ENCODE results near the gene FTO. TPM values are rescaled to one million over a fixed set of nuclear protein-coding genes. Genes with fewer than 3 reads are reported as not detected.

FTO gene
- total RNA-seq, 1 donor from 2014 or later, result 69.5 TPM

GRCh38 chr16:54125751-54126655 lies 422.0 kb downstream of the FTO start:
- intact Hi-C loops (cut with DNase I), result no loop called here
- DNase-seq (ENCODE audit: missing footprints) (no peak), ATAC-seq (no peak)

- no peak for DNase-seq (ENCODE audit: missing footprints)
- intact Hi-C loops (cut with DNase I), result no loop called here
- no peak for ATAC-seq
These were observed 423.0 kb downstream of the FTO start for GRCh38 chr16:54126907-54127306.

DNA sequence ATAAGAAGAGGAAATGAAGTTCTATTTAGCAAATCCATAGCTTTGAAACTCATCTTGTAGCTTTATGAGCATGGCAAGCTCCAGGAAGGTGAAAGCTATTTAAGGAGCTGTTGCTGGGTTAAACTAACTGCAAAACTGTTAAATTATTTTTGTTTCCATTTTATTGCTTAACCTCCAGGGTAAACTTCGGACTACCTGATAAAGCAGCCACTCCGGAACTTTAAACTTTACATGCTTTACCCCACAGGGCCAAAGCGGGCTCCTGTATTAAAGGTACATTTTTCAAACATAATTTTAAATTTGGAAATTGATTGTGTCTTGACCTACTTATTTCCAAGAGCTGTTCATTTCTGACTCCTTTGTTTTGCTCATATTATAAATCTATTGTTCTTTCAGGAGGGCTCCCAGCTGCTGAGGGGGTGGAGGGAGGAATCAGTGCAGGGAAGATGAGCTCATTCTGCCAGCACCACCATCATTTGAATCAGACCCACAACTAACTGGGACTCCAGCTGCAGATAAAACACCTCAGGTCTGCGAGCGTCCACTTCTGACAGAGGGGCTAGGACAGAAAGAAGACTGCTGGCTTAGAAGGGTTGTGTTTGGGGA lies 424.8 kb downstream of the FTO start:
- no peak for DNase-seq (ENCODE audit: missing footprints)
- no peak for ATAC-seq
- intact Hi-C loops (cut with DNase I), result no loop called here

DNA sequence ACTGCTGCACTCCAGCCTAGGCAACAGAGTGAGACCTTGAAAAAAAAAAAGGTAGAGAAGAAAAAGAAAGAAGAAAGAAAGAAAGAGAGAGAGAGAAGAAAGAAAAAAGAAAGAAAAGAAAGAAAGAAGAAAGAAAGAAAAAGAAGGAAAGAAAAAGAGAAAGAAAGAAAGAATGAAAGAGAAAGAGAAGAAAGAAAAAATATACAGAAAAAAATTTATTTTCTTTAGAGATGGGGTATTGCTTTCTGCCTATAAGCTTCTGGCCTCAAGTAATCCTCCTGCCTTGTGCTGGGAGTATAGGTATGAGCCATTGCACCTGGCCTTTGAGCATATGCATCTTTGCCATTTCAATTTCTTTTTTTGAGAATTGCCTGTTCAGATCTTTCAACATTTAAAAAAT lies 425.9 kb downstream of the FTO start:
- intact Hi-C loops (cut with DNase I), result no loop called here
- DNase-seq (ENCODE audit: missing footprints), result no peak

GRCh38 chr16:54135361-54136275 lies 431.7 kb downstream of the FTO start:
- DNase-seq (ENCODE audit: missing footprints) (no peak), ATAC-seq (no peak)
- intact Hi-C loops (cut with DNase I), result no loop called here

More for the DNA sequence above, 425.9 kb downstream of the FTO start:
- ATAC-seq, result no peak

DNA sequence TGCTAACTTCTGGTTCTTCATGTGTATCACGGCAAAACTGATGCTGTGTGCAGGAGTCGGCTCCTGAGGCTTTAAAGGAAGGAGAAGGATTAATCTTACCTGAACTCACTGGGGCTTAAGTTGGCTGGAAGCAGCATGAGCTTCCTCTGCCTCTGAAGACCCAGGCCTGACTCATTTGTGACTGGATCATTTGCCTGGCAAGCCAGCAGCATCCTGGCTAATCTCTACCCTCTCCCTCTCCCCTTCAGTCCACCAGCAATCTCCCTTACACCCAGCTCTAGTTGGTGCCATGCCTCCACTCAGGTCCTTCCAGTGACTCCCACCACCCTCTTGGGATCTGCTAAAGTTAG lies 432.3 kb downstream of the FTO start:
- DNase-seq (ENCODE audit: missing footprints) (no peak), ATAC-seq (no peak)
- intact Hi-C loops (cut with DNase I), result no loop called here

DNA sequence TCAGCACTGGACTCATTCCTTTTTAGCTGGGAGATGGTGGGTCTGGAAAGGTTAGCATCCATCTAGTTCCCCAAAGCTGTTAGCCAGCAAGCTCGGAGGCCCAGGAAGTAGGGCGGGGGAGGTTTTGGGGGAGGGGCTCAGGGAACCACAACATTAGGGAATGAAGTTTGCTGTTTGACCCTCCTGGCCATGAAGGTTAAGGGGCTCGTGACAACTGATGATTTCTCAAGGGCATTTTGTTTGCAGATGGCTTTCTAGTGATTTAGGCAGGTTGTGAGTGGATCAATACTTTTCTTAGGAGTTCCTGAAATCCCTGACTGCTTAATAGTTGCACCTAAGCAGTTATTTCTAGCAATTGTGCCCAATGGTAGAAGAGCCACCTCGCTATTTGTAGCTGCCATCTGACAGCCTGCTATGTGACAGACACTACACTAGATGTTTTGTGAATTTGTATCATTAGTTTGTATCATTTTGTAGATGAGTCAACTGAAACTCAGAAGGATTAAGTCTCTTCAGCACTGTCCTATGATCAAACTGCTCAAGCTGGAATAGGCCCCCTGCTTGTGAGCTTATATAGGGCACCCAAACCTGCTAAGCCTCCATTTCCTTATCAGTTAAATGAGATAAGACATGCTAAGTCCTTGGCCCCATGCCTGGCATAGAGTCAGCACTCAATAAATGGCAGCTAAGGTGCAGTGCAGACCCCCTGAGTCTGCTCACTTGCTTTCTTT lies 436.3 kb downstream of the FTO start:
- DNase-seq (ENCODE audit: missing footprints) (no peak), ATAC-seq (no peak)
- intact Hi-C loops (cut with DNase I), result no loop called here

DNA sequence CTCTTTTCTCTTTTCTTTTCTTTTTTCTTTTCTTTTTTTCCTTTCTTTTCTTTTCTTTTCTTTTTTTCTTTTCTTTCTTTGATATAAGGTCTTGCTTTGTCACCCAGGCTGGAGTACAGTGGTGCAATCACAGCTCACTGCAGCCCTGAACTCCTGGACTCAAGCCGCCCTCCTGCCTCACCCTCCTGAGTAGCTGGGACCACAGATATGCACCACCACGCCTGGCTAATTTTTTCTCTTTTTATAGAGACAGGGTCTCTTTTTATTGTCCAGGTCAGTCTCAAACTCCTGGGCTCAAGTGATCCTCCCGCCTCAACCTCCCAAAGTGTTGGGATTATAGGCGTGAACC lies 436.8 kb downstream of the FTO start:
- DNase-seq (ENCODE audit: missing footprints) (no peak), ATAC-seq (no peak)
- intact Hi-C loops (cut with DNase I), result no loop called here

DNA sequence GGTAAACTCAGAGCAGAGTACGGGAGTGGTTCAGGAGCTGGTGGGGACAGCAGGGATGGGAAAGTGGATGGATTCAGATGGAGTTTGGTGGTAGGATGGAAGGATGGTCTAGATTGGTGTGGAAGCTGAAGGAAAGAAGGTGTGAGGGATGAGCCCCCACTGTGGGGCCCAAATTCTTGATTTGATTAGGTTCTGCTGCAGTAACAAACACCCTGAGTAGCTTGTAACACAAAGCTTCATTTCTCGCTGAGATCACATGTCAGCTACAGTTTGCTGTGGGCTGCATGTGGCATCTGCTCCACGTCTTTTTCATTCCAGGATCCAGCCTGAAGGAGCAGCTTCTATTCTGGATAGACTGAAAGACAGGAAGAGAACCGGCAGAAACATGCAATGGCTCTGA lies 438.8 kb downstream of the FTO start:
- intact Hi-C loops (cut with DNase I), result no loop called here
- DNase-seq (ENCODE audit: missing footprints) (no peak), ATAC-seq (no peak)

DNA sequence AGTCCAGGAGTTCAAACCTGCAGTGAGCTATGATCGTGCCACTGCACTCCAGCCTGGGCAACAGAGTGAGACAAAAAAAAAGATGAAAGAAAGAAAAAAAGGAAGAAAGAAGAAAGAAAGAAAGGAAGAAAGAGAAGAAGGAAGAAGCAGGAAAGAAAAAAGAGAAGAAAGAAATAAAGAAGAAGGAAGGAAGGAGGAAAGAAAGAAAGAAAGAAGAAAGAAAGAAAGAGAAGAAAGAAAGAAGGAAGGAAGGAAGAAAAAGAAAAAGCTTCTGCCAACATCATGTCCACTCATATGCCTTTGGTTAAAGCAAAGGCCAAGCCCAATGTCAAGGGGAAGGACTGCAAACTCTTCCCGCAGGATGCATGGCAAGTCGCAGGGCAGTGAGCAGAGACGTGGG lies 439.5 kb downstream of the FTO start:
- intact Hi-C loops (cut with DNase I), result no loop called here
- no peak for DNase-seq (ENCODE audit: missing footprints)
- ATAC-seq, result no peak

DNA sequence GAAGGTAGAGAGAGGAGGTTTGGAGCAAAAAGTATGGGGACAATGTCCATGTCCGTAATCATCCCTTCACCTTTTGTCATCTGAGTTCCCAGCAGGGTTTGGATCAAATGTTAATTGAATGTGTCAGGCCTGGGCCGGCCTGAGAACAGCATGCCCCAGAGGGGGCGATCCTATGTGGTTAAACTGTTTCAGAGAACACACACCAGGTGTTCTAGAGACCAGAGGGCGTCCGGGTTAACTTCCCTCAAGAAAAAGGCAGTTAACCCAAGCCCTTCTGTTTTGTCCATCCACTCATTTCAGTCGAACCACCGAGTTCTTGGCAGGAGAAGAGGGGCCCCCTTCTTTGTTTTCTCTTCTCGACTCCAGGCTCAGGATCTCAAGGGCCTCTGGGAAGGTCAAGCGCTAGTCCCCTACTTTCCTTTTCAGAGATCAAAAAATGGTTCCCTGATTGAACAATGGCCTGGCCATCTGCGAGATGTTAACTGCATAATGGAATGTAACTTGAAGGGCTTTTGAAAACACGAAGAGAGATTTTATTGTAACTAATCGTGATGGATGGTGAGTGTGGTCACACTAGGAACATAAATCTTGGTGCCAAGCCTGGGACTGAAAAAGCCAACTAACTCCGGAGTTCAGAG lies 440.1 kb downstream of the FTO start:
- ATAC-seq (no peak), DNase-seq (ENCODE audit: missing footprints) (no peak)
- intact Hi-C loops (cut with DNase I), result no loop called here

GRCh38 chr16:54144572-54144947 lies 440.6 kb downstream of the FTO start:
- DNase-seq (ENCODE audit: missing footprints), result no peak
- intact Hi-C loops (cut with DNase I), result no loop called here
- no peak for ATAC-seq

DNA sequence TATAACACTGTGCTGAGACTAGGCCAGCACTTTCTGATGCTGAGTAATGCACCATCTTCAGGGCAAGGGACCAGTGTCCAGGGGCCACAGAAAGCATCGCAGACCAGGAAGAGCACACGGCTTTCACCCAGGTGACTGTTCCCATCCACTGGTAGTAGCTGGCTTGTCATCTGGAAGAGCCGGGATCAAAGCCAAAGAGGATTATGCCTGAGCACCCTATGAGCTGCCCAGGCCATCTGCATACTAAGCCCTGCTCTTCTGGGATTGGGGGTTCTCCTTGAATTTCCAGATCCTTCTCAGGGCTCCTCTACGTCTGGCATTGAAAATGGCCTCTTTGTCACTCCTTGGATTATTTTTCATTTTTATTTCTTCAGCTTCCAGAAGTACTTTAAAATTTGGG lies 441.9 kb downstream of the FTO start:
- no peak for DNase-seq (ENCODE audit: missing footprints)
- ATAC-seq, result no peak
- intact Hi-C loops (cut with DNase I), result no loop called here

GRCh38 chr16:54148974-54149373 lies 445.0 kb downstream of the FTO start:
- no peak for DNase-seq (ENCODE audit: missing footprints)
- intact Hi-C loops (cut with DNase I), result no loop called here
- ATAC-seq, result no peak

DNA sequence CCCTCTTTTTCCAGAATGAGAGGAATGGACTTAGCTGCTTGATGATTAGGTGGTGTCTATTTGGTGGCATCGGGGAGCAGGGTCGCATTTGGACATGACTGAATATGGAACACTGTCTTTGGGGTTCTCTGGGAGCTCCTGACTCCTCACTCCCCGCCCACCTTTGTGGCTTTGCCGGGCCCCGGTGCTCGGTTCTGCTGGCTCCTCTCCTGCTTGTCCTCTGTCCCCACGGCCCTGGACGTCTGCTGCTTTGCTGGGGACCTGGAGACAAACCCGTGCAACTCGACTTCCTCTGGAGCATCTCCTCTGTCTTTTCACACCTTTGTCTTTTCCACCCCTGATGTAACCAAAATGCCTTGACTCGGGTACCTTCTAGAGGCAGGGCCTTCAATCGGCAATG lies 446.9 kb downstream of the FTO start:
- DNase-seq (ENCODE audit: missing footprints) (no peak), ATAC-seq (no peak)
- intact Hi-C loops (cut with DNase I), result no loop called here

DNA sequence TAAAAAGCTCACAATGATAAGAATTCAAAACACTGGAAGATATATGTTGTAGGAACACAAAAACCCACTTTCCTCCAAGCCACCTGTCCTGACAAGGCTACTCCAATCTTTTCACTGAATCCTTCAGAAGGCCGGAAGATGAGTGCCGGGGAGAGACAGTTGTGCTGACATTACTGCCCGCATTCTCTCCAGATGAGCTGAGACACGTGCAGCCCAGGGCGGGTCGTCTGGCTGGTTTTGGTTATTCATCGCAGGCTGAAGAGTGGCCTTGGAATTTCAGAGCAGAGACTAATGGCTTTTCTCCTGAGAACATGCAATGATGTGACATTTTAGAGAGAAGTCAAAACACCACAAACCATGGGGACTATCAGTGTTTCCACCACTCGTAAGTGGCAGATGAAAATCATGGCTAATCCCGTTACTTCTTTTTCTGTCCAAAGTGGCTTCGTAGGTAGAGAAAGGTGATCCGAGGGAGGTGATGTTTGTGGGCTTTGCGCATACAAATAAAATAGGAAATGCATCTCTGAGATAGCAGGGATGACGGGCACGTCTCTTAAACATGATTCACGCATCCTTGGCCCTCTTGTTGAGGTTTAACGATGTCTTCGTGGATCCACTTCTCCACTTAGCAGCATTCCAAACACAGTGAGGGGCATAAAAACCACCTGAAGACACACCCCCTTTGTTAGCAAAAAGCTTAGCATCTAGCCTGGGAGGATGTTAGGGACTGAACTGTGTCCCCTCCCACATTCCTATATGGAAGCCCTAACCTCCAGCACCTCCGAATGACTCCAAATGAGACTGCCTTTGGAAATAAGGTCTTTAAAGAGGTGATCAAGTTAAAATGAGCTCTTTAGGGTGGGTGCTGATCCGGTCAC lies 448.6 kb downstream of the FTO start:
- ATAC-seq (no peak), DNase-seq (ENCODE audit: missing footprints) (no peak)
- intact Hi-C loops (cut with DNase I), result no loop called here

GRCh38 chr16:54153240-54153934 lies 449.4 kb downstream of the FTO start:
- no peak for DNase-seq (ENCODE audit: missing footprints)
- ATAC-seq, result no peak
- intact Hi-C loops (cut with DNase I), result no loop called here

All from Right ventricle myocardium inferior (tissue), 1 donor.